GM12864 (cell line): ENCODE results near the gene CNOT3.

ENCODE experiments used
- DNase-seq: peaks from one replicate; pipeline ENCODE4 v3.0.0-alpha.2; 2011; ENCODE audit warnings: low read depth
- H3K4me3 ChIP-seq: 2 replicates; pipeline ENCODE4 v1.5.1; 2011; ENCODE audit warnings: mild to moderate bottlenecking, low read depth, low read length, control low read depth
- CTCF ChIP-seq: IDR thresholded peaks from 2 replicates; pipeline ENCODE4 v1.5.1; 2011; ENCODE audit warnings: low read depth, mild to moderate bottlenecking, moderate library complexity, low read length, control low read depth, inconsistent platforms; ENCODE audit errors: missing control alignments

CNOT3 gene

GRCh38 chr19:54133312-54133956 lies 4.1 kb upstream of the CNOT3 start:
- peak; percentile 49 for DNase-seq
- H3K4me3 ChIP-seq, result no peak overlapping the region
- TF ChIP-seq CTCF, result no peak

- TF ChIP-seq CTCF, result no peak
- H3K4me3 ChIP-seq, result no peak overlapping the region
- no peak for DNase-seq
Observed at GRCh38 chr19:54133957-54134590, 3.5 kb upstream of the CNOT3 start.

GRCh38 chr19:54136086-54136863 lies 1.3 kb upstream of the CNOT3 start:
- no peak for DNase-seq
- H3K4me3 ChIP-seq, result peak overlapping the region; percentile 78
- TF ChIP-seq CTCF, result no peak

GRCh38 chr19:54136864-54137698 lies 481 bp upstream of the CNOT3 start:
- peak; percentile 100 for DNase-seq
- H3K4me3 ChIP-seq, result peak overlapping the region; percentile 80
- TF ChIP-seq CTCF, result no peak

GRCh38 chr19:54138489-54139256 lies 1.1 kb downstream of the CNOT3 start:
- H3K4me3 ChIP-seq, result peak overlapping the region; percentile 80
- no peak for TF ChIP-seq CTCF
- no peak for DNase-seq

- H3K4me3 ChIP-seq, result no peak overlapping the region
- DNase-seq, result no peak
- TF ChIP-seq CTCF, result no peak
Observed at GRCh38 chr19:54141356-54141755, 3.8 kb downstream of the CNOT3 start.
